Gastroesophageal sphincter (tissue), 3 donors: Measurements from ENCODE around the gene PPP6C.

ENCODE experiments used
- EP300 ChIP-seq: sonication (generic); formaldehyde crosslinking; IDR thresholded peaks from one replicate; pipeline ENCODE4 v1.6.1; 2017; ENCODE audit warnings: antibody characterized with exemption, mild to moderate bottlenecking
- POLR2A ChIP-seq, 2 donors: fragments of 450-650 bp; IDR thresholded peaks; one replicate each; pipeline ENCODE4 v1.6.1; 2017; ENCODE audit warnings: antibody characterized with exemption in 2 of 2, mild to moderate bottlenecking in 2 of 2, moderate library complexity in 1 of 2
- POLR2AphosphoS5 ChIP-seq: sonication (generic); formaldehyde crosslinking; IDR thresholded peaks from one replicate; pipeline ENCODE4 v1.6.1; 2017; ENCODE audit warnings: antibody characterized with exemption
- TF ChIP-seq, protein P1 (sequence below), 4 experiments: fragments of 200-600 bp in 2 of 4; fragments of 450-650 bp in 2 of 4; sonication (generic) in 1 of 4; IDR thresholded peaks; one replicate each; pipeline ENCODE4 v1.5.1; 2017 to 2019; ENCODE audit warnings: antibody characterized with exemption in 4 of 4, mild to moderate bottlenecking in 2 of 4, moderate library complexity in 2 of 4

DNA sequence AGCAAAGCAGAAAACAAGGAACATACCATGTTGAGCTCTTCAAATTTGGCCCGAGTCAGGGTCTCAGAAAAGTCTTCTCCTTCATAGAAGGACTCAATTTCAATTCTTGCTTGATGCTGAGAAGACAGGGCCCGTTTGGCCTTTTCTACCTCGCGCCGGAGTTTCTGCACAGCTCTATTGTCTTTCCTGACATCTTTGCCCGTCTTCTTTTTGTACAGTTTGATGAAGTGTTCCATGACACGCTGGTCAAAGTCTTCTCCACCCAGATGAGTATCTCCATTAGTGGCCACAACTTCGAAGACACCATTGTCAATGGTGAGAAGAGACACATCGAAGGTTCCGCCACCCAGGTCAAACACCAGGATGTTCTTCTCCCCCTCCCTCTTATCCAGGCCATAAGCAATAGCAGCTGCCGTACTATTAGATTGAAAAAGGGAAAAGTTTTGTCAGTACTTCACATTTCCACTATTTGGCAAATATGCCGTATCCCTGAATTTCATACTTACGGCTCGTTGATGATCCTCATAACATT lies 49.4 kb upstream of the PPP6C start:
- TF ChIP-seq, protein P1, sequence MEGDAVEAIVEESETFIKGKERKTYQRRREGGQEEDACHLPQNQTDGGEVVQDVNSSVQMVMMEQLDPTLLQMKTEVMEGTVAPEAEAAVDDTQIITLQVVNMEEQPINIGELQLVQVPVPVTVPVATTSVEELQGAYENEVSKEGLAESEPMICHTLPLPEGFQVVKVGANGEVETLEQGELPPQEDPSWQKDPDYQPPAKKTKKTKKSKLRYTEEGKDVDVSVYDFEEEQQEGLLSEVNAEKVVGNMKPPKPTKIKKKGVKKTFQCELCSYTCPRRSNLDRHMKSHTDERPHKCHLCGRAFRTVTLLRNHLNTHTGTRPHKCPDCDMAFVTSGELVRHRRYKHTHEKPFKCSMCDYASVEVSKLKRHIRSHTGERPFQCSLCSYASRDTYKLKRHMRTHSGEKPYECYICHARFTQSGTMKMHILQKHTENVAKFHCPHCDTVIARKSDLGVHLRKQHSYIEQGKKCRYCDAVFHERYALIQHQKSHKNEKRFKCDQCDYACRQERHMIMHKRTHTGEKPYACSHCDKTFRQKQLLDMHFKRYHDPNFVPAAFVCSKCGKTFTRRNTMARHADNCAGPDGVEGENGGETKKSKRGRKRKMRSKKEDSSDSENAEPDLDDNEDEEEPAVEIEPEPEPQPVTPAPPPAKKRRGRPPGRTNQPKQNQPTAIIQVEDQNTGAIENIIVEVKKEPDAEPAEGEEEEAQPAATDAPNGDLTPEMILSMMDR (IDR thresholded peaks at IDR 0.05): no peak
- TF ChIP-seq EP300 (no peak), POLR2A (IDR thresholded peaks at IDR 0.05) (no peak), POLR2AphosphoS5 (no peak)
